ENCODE results near the gene ZNHIT3.

ZNHIT3 gene

GRCh38 chr17:36514856-36515255 lies 28.4 kb downstream of the ZNHIT3 start:
- DNase-seq, result no peak

- DNase-seq, result no peak
Measured at GRCh38 chr17:36515837-36516236, 29.4 kb downstream of the ZNHIT3 start.

GRCh38 chr17:36523113-36523512 lies 36.6 kb downstream of the ZNHIT3 start:
- no peak for DNase-seq

- DNase-seq, result no peak
Measured at GRCh38 chr17:36524428-36524876, 38.0 kb downstream of the ZNHIT3 start.

- DNase-seq, result no peak
Measured at GRCh38 chr17:36525113-36525512, 38.6 kb downstream of the ZNHIT3 start.

GRCh38 chr17:36525888-36526287 lies 39.4 kb downstream of the ZNHIT3 start:
- DNase-seq, result no peak

- no peak for DNase-seq
Measured at GRCh38 chr17:36527621-36528250, 41.3 kb downstream of the ZNHIT3 start.

- no peak for DNase-seq
Measured at GRCh38 chr17:36529121-36529520, 42.6 kb downstream of the ZNHIT3 start.

GRCh38 chr17:36532435-36532975 lies 46.0 kb downstream of the ZNHIT3 start:
- no peak for DNase-seq

GRCh38 chr17:36533935-36534839 lies 47.7 kb downstream of the ZNHIT3 start:
- peak; percentile 45 for DNase-seq

GRCh38 chr17:36534840-36535668 lies 48.6 kb downstream of the ZNHIT3 start, which contains the start of the genes MYO19 and PIGW:
MYO19 (minus strand) TSS chr17:36534868; CDS start chr17:36532538, 2,330 bp downstream.
PIGW (plus strand) TSS chr17:36534987; CDS start chr17:36537102, 2,115 bp downstream.
- DNase-seq, result peak; percentile 76

- no peak for DNase-seq
Measured at GRCh38 chr17:36535669-36536081, 49.2 kb downstream of the ZNHIT3 start.

- no peak for DNase-seq
Measured at GRCh38 chr17:36540696-36541095, 54.2 kb downstream of the ZNHIT3 start.

GRCh38 chr17:36542755-36543154 lies 56.3 kb downstream of the ZNHIT3 start:
- no peak for DNase-seq

GRCh38 chr17:36544044-36544306 lies 57.5 kb downstream of the ZNHIT3 start:
- no peak for DNase-seq

- peak; percentile 81 for DNase-seq
Measured at GRCh38 chr17:36544307-36545076, 58.0 kb downstream of the ZNHIT3 start, which contains the start of gene GGNBP2. GGNBP2 (plus strand) TSS chr17:36544919; CDS start chr17:36545725, 806 bp downstream.

- DNase-seq, result no peak
Measured at GRCh38 chr17:36545077-36545464, 58.6 kb downstream of the ZNHIT3 start.
